Measurements from ENCODE around the gene KBTBD12.
"Not testable (repeated sequence)": the region's sequence is repeated elsewhere in the genome, so short reads cannot be mapped to it uniquely, and the experiment has no call there.

DNA sequence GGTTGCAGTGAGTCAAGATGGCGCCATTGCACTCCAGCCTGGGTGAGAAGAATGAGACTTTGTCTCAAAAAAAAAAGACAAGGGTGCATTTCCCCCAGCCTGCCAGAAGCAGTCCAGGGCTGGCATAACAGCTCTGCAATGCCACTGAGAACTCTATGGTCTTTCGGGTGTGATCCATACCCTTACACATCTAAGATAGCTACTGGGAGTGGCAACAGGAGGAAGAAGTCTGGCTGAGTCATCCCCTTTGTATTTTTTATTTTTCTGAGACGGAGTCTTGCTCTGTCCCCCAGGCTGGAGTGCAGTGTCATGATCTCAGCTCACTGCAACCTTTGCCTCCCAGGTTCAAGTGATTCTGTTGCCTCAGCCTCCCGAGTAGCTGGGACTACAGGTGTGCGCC lies 40.9 kb upstream of the KBTBD12 start:
- TF ChIP-seq, protein P1, sequence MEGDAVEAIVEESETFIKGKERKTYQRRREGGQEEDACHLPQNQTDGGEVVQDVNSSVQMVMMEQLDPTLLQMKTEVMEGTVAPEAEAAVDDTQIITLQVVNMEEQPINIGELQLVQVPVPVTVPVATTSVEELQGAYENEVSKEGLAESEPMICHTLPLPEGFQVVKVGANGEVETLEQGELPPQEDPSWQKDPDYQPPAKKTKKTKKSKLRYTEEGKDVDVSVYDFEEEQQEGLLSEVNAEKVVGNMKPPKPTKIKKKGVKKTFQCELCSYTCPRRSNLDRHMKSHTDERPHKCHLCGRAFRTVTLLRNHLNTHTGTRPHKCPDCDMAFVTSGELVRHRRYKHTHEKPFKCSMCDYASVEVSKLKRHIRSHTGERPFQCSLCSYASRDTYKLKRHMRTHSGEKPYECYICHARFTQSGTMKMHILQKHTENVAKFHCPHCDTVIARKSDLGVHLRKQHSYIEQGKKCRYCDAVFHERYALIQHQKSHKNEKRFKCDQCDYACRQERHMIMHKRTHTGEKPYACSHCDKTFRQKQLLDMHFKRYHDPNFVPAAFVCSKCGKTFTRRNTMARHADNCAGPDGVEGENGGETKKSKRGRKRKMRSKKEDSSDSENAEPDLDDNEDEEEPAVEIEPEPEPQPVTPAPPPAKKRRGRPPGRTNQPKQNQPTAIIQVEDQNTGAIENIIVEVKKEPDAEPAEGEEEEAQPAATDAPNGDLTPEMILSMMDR (IDR thresholded peaks at IDR 0.05): not testable (repeated sequence)
- not testable (repeated sequence) for TF ChIP-seq POLR2A (IDR thresholded peaks at IDR 0.05)

Measured in heart left ventricle (tissue), 13 donors.